CD4-positive, alpha-beta T cell (primary cell): ENCODE measurements around the gene ANO2. TPM values are rescaled to one million over a fixed set of nuclear protein-coding genes. Genes with fewer than 3 reads are reported as not detected.

ENCODE experiments used
- ATAC-seq: fragments of 200-7000 bp; cut with Tn5 transposase; one replicate; pipeline ENCODE4 v1.10.0; 2022; ENCODE audit warnings: mild to moderate bottlenecking; ENCODE audit not compliant: poor library complexity
- CTCF ChIA-PET: fragments of 350-600 bp; sonication (Branson Sonifier 250); formaldehyde crosslinking; loops from one replicate; lab custom pipeline; 2021; ENCODE audit warnings: antibody characterized with exemption, inconsistent platforms; lab: Charles Lee
- POLR2A ChIA-PET: fragments of 350-600 bp; sonication (Branson Sonifier 250); formaldehyde crosslinking; loops from one replicate; lab custom pipeline; 2021; ENCODE audit warnings: antibody characterized with exemption, inconsistent platforms; lab: Charles Lee
- DNase-seq, 14 experiments: peaks; one replicate each; pipeline ENCODE4 v3.0.0-alpha.2; 2013 to 2020; ENCODE audit warnings: mixed read lengths in 2 of 14
- H3K27ac ChIP-seq, 2 donors: one replicate each; pipeline versions ENCODE4 v1.5.1 to v1.7.0; 2013; ENCODE audit warnings: low read length in 2 of 2, low read depth in 1 of 2, mild to moderate bottlenecking in 1 of 2
- H3K27me3 ChIP-seq, 2 experiments: 1 replicate in 1 of 2; 2 replicates in 1 of 2; pipeline versions ENCODE4 v1.6.1 to v1.7.0; 2013; ENCODE audit warnings: low read length in 2 of 2, control low read depth in 1 of 2, mild to moderate bottlenecking in 1 of 2, moderate library complexity in 1 of 2; ENCODE audit not compliant: insufficient read depth in 2 of 2, control insufficient read depth in 1 of 2
- H3K36me3 ChIP-seq: one replicate; pipeline ENCODE4 v1.6.1; 2013; ENCODE audit warnings: low read length, control low read depth; ENCODE audit not compliant: insufficient read depth
- H3K4me1 ChIP-seq: one replicate; pipeline ENCODE4 v1.6.1; 2013; ENCODE audit warnings: low read length, control low read depth; ENCODE audit not compliant: insufficient read depth
- H3K4me3 ChIP-seq: one replicate; pipeline ENCODE4 v1.5.1; 2013; ENCODE audit warnings: mild to moderate bottlenecking, low read length, moderate library complexity
- H3K9me3 ChIP-seq, 2 experiments: 1 replicate in 1 of 2; 2 replicates in 1 of 2; pipeline versions ENCODE4 v1.6.1 to v1.7.0; 2013; ENCODE audit warnings: low read length in 2 of 2, mild to moderate bottlenecking in 2 of 2, control low read depth in 1 of 2, moderate library complexity in 1 of 2; ENCODE audit not compliant: control insufficient read depth in 1 of 2, insufficient read depth in 1 of 2
- H3K27ac Mint-ChIP-seq: one replicate; pipeline ENCODE4 v1.8.0; 2020; ENCODE audit warnings: mixed read lengths
- H3K27me3 Mint-ChIP-seq: one replicate; pipeline ENCODE4 v1.8.0; 2021; ENCODE audit warnings: mixed read lengths
- H3K36me3 Mint-ChIP-seq: one replicate; pipeline ENCODE4 v1.8.0; 2021; ENCODE audit warnings: low read depth, mixed read lengths
- H3K4me1 Mint-ChIP-seq: one replicate; pipeline ENCODE4 v1.8.0; 2021; ENCODE audit warnings: low read depth, mixed read lengths
- H3K4me3 Mint-ChIP-seq: one replicate; pipeline ENCODE4 v1.8.0; 2020; ENCODE audit warnings: mild to moderate bottlenecking, mixed read lengths
- H3K9me3 Mint-ChIP-seq: one replicate; pipeline ENCODE4 v1.8.0; 2020; ENCODE audit warnings: mixed read lengths
- CTCF ChIP-seq: fragments of 200-600 bp; IDR thresholded peaks from one replicate; pipeline ENCODE4 v1.8.0; 2022; ENCODE audit warnings: antibody characterized with exemption, mild to moderate bottlenecking
- intact Hi-C, 2 experiments: fragments of 100-400 bp; cut with DNase I in 1 of 2; cut with micrococcal nuclease in 1 of 2; formaldehyde crosslinking; loops; one replicate each; pipeline versions ENCODE4 v1.15.1 to v1.9.0; 2023 to 2025; cut with DNase I, micrococcal nuclease
- total RNA-seq, 174 experiments: library from RNA in 2 of 174; stranded (reverse) in 2 of 174; gene quantifications; one replicate each; pipeline ENCODE4 v1.2.3 and lab custom pipeline; 2021 to 2026

ANO2 gene
- total RNA-seq, 2 experiments from 2014 or later: not detected

- Mint-ChIP-seq H3K36me3 (no peaks in the 10 kb centered on the region), H3K9me3 (no peaks in the 10 kb centered on the region), H3K27ac (no peak overlapping the region), H3K4me1 (no peaks in the 10 kb centered on the region), H3K27me3 (peaks cover 13% of the 10 kb centered on the region), H3K4me3 (no peak overlapping the region)
- TF ChIP-seq CTCF: no peak
- H3K4me1 ChIP-seq: no peaks in the 10 kb centered on the region
- H3K36me3 ChIP-seq: no peaks in the 10 kb centered on the region
- ATAC-seq (no peak), DNase-seq (no peak)
- intact Hi-C loops: no loop called here
- CTCF ChIA-PET: no interaction called here
- peaks cover 0 to 8% of the 10 kb centered on the region in 2 experiments for H3K9me3 ChIP-seq
- H3K27me3 ChIP-seq: peaks cover 2 to 6% of the 10 kb centered on the region in 2 experiments
- H3K4me3 ChIP-seq: no peak overlapping the region
- no peak overlapping the region for H3K27ac ChIP-seq
- POLR2A ChIA-PET: no interaction called here
These were observed 34.1 kb downstream of the ANO2 start for GRCh38 chr12:5910790-5911548.

GRCh38 chr12:5909560-5909959 is 35.5 kb downstream of the ANO2 start:
- peaks cover 27% of the 10 kb centered on the region for H3K27me3 Mint-ChIP-seq
- intact Hi-C loops: no loop called here
- H3K4me3 ChIP-seq: no peak overlapping the region
- peaks cover 2 to 6% of the 10 kb centered on the region in 2 experiments for H3K27me3 ChIP-seq
- no peaks in the 10 kb centered on the region for H3K4me1 Mint-ChIP-seq
- H3K9me3 ChIP-seq: peaks cover 0 to 9% of the 10 kb centered on the region in 2 experiments
- DNase-seq (no peak), ATAC-seq (no peak)
- no peak for TF ChIP-seq CTCF
- H3K27ac Mint-ChIP-seq: no peak overlapping the region
- H3K27ac ChIP-seq: no peak overlapping the region
- H3K4me3 Mint-ChIP-seq: no peak overlapping the region
- H3K9me3 Mint-ChIP-seq: no peaks in the 10 kb centered on the region
- ChIA-PET POLR2A (no interaction called here), CTCF (no interaction called here)
- no peaks in the 10 kb centered on the region for H3K36me3 Mint-ChIP-seq
- H3K4me1 ChIP-seq: no peaks in the 10 kb centered on the region
- no peaks in the 10 kb centered on the region for H3K36me3 ChIP-seq

GRCh38 chr12:5908251-5908650 is 36.8 kb downstream of the ANO2 start:
- no peaks in the 10 kb centered on the region for H3K36me3 ChIP-seq
- CTCF ChIA-PET: no interaction called here
- ATAC-seq: no peak
- no peak overlapping the region for H3K27ac ChIP-seq
- H3K27ac Mint-ChIP-seq: no peak overlapping the region
- H3K9me3 ChIP-seq: peaks cover 0 to 12% of the 10 kb centered on the region in 2 experiments
- H3K4me3 ChIP-seq: no peak overlapping the region
- H3K36me3 Mint-ChIP-seq: no peaks in the 10 kb centered on the region
- no peak overlapping the region for H3K4me3 Mint-ChIP-seq
- peaks cover 2 to 8% of the 10 kb centered on the region in 2 experiments for H3K27me3 ChIP-seq
- intact Hi-C loops: no loop called here
- TF ChIP-seq CTCF: no peak
- peaks cover 39% of the 10 kb centered on the region for H3K27me3 Mint-ChIP-seq
- H3K4me1 Mint-ChIP-seq: no peaks in the 10 kb centered on the region
- H3K4me1 ChIP-seq: no peaks in the 10 kb centered on the region
- POLR2A ChIA-PET: no interaction called here
- H3K9me3 Mint-ChIP-seq: no peaks in the 10 kb centered on the region
- DNase-seq: no peak
